ENCODE measurements around the gene SERPINA1. TPM values are rescaled to one million over a fixed set of nuclear protein-coding genes. Genes with fewer than 3 reads are reported as not detected.
A peak's percentile ranks its signal among the peaks of the same experiment; 100 is the strongest.

The SERPINA1 gene
- total and polyA plus RNA-seq, 2 donors (not counting 1 experiment from before 2014, with no cell fraction given) = 0.69 to 6.8 TPM

DNA sequence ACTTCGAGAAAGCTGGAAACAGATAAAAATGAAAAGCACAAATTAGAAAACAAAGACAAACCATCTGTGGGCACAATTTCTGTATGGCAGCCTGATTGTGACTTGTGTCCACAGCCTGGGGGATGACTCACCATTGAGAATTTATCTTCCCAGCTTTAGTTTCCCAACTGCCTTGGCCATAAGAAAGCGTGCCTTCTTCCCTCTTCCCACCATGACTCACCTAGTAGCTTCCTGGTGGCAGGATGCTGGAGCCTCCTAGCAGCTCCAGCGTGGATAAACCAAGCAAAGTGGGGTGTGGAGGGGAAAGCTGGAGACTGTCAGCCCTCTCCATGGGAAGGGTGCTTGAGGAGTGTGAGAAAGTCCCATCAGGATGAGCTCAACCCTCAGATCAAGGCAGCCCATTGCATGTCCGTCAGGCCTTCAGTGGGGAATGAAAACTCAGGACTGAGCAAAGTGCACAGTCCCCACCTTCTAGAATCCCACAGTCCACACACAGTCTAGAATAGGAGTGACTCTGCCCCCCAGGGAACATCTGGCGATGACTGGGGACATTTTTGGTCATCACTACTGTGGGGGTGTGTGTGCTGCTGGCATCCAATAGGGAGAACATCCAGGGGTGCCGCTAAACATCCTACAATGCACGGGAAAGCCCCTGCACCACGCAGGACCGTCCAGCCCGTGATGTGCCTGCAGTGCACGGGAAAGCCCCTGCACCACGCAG is 42.9 kb downstream of the SERPINA1 start:
- Histone ChIP-seq H3K36me3 (replicated peaks in 1 of 2; ENCODE audit: control extremely low read depth in 1 of 2, control insufficient read depth in 1 of 2, extremely low read depth in 1 of 2, insufficient read depth in 2 of 2, low read length in 1 of 2) (no peaks in the 10 kb centered on the region), H3K9ac (ENCODE audit: low read length) (no peak overlapping the region), H3K9me3 (ENCODE audit: control extremely low read depth in 1 of 3, control insufficient read depth in 2 of 3, insufficient read depth in 1 of 3, low read length in 2 of 3) (peaks cover 0 to 22% (median 0%) of the 10 kb centered on the region in 3 donors), H3K27ac (ENCODE audit: low read length in 2 of 2) (peak overlapping the region; percentile 38 to 80), H3K27me3 (replicated peaks in 1 of 4; ENCODE audit: control extremely low read depth in 1 of 4, control insufficient read depth in 3 of 4, insufficient read depth in 4 of 4, low read length in 3 of 4) (no peaks in the 10 kb centered on the region), H2AFZ (ENCODE audit: insufficient read depth, low read depth, low read length, poor library complexity, severe bottlenecking) (no peak overlapping the region), H3K79me2 (ENCODE audit: control insufficient read depth, insufficient read depth, low read length) (no peaks in the 10 kb centered on the region), H4K20me1 (ENCODE audit: control insufficient read depth, insufficient read depth, low read length, poor library complexity, severe bottlenecking) (no peaks in the 10 kb centered on the region), H3K4me1 (ENCODE audit: control insufficient read depth in 2 of 2, insufficient read depth in 2 of 2, low read length in 2 of 2) (peaks cover 0 to 15% of the 10 kb centered on the region in 2 donors), H3K4me3 (ENCODE audit: control extremely low read depth in 1 of 5, extremely low read depth in 1 of 5, insufficient read depth in 1 of 5, low read depth in 2 of 5, low read length in 4 of 5) (no peak overlapping the region), H3K4me2 (replicated peaks; ENCODE audit: low read depth, low read length, poor library complexity, severe bottlenecking) (no peak overlapping the region)
- ChIA-PET POLR2A (no interaction called here), CTCF (no interaction called here)
- intact Hi-C loops (cut with micrococcal nuclease) = loop anchor here (10.0 kb wide), 1 partner anchor 139 kb away; no protein-coding TSS in a partner anchor
- peaks cover 24% of the 10 kb centered on the region for H3K4me1 Mint-ChIP-seq
- WGBS (ENCODE audit: insufficient coverage) = 84% methylated on average over 8 of the region's 12 CpGs
- peak overlapping the region; percentile 41 for H3K27ac Mint-ChIP-seq
- DNase-seq (peak; percentile 59), ATAC-seq (ENCODE audit: low read depth) (no peak)
- H3K4me3 Mint-ChIP-seq = no peak overlapping the region
- peaks cover 9% of the 10 kb centered on the region for H3K27me3 Mint-ChIP-seq
- TF ChIP-seq, protein P1, sequence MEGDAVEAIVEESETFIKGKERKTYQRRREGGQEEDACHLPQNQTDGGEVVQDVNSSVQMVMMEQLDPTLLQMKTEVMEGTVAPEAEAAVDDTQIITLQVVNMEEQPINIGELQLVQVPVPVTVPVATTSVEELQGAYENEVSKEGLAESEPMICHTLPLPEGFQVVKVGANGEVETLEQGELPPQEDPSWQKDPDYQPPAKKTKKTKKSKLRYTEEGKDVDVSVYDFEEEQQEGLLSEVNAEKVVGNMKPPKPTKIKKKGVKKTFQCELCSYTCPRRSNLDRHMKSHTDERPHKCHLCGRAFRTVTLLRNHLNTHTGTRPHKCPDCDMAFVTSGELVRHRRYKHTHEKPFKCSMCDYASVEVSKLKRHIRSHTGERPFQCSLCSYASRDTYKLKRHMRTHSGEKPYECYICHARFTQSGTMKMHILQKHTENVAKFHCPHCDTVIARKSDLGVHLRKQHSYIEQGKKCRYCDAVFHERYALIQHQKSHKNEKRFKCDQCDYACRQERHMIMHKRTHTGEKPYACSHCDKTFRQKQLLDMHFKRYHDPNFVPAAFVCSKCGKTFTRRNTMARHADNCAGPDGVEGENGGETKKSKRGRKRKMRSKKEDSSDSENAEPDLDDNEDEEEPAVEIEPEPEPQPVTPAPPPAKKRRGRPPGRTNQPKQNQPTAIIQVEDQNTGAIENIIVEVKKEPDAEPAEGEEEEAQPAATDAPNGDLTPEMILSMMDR (IDR thresholded peaks at IDR 0.05) = no peak
- TF ChIP-seq EZH2 (IDR thresholded peaks at IDR 0.05; ENCODE audit: borderline replicate concordance, insufficient read depth, low read depth, low read length, poor library complexity, severe bottlenecking) = no peak
- H3K9me3 Mint-ChIP-seq (ENCODE audit: insufficient read depth) = no peaks in the 10 kb centered on the region

DNA sequence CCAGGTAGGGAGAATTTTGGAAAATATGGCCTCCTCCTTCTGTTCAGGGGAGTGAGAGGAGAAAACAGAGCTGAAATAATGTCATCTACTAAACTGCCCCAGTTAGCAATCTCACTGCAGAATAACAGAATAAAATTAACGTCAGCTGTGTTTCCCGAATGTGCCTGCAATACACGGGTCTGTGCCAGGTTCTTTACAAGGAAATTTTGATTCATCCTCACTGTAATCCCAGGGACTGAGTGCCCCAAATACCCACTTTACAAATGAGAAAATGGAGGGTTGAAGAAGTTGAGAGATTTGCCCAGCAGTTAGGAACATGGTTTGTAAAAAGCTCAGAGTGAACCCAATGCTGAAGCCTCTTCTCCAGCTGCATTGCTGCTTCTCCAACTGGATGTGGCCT is 44.0 kb downstream of the SERPINA1 start:
- H3K27me3 Mint-ChIP-seq = peaks cover 12% of the 10 kb centered on the region
- H3K27ac Mint-ChIP-seq = no peak overlapping the region

More for the DNA sequence above, 44.0 kb downstream of the SERPINA1 start:
- intact Hi-C loops (cut with micrococcal nuclease) = loop anchor here (10.0 kb wide), 1 partner anchor 140 kb away; no protein-coding TSS in a partner anchor
- no peak overlapping the region for H3K27ac ChIP-seq (ENCODE audit: low read length in 2 of 2)
- ChIA-PET POLR2A (no interaction called here), CTCF (no interaction called here)
- H3K9me3 Mint-ChIP-seq (ENCODE audit: insufficient read depth) = no peaks in the 10 kb centered on the region
- H3K27me3 ChIP-seq (replicated peaks in 1 of 4; ENCODE audit: control extremely low read depth in 1 of 4, control insufficient read depth in 3 of 4, insufficient read depth in 4 of 4, low read length in 3 of 4) = no peaks in the 10 kb centered on the region
- 96% methylated on average over 3 of the region's 3 CpGs for WGBS (ENCODE audit: insufficient coverage)
- H3K4me3 ChIP-seq (ENCODE audit: control extremely low read depth in 1 of 5, extremely low read depth in 1 of 5, insufficient read depth in 1 of 5, low read depth in 2 of 5, low read length in 4 of 5) = no peak overlapping the region
- H3K36me3 ChIP-seq (replicated peaks in 1 of 2; ENCODE audit: control extremely low read depth in 1 of 2, control insufficient read depth in 1 of 2, extremely low read depth in 1 of 2, insufficient read depth in 2 of 2, low read length in 1 of 2) = no peaks in the 10 kb centered on the region
- H3K4me1 Mint-ChIP-seq = peaks cover 24% of the 10 kb centered on the region
- no peaks in the 10 kb centered on the region for H4K20me1 ChIP-seq (ENCODE audit: control insufficient read depth, insufficient read depth, low read length, poor library complexity, severe bottlenecking)
- no peak overlapping the region for H2AFZ ChIP-seq (ENCODE audit: insufficient read depth, low read depth, low read length, poor library complexity, severe bottlenecking)
- H3K79me2 ChIP-seq (ENCODE audit: control insufficient read depth, insufficient read depth, low read length) = no peaks in the 10 kb centered on the region
- H3K4me2 ChIP-seq (replicated peaks; ENCODE audit: low read depth, low read length, poor library complexity, severe bottlenecking) = no peak overlapping the region
- TF ChIP-seq, protein P1 (IDR thresholded peaks at IDR 0.05) = no peak
- TF ChIP-seq EZH2 (IDR thresholded peaks at IDR 0.05; ENCODE audit: borderline replicate concordance, insufficient read depth, low read depth, low read length, poor library complexity, severe bottlenecking) = no peak
- H3K9ac ChIP-seq (ENCODE audit: low read length) = no peak overlapping the region
- peaks cover 0 to 15% of the 10 kb centered on the region in 2 donors for H3K4me1 ChIP-seq (ENCODE audit: control insufficient read depth in 2 of 2, insufficient read depth in 2 of 2, low read length in 2 of 2)
- no peak overlapping the region for H3K4me3 Mint-ChIP-seq
- DNase-seq (no peak), ATAC-seq (ENCODE audit: low read depth) (no peak)
- H3K9me3 ChIP-seq (ENCODE audit: control extremely low read depth in 1 of 3, control insufficient read depth in 2 of 3, insufficient read depth in 1 of 3, low read length in 2 of 3) = peaks cover 0 to 20% (median 0%) of the 10 kb centered on the region in 3 donors

Data from B cell (primary cell).